HFFc6 (cell line): ENCODE measurements around the gene DUSP18. TPM values are rescaled to one million over a fixed set of nuclear protein-coding genes. Genes with fewer than 3 reads are reported as not detected.

Experiments used
- DNase-seq: peaks from one replicate; pipeline ENCODE4 v3.0.0-alpha.2; 2018
- H3K27ac Mint-ChIP-seq: 2 replicates; pipeline ENCODE4 v1.8.0; 2020; ENCODE audit warnings: mild to moderate bottlenecking, mixed read lengths
- H3K27me3 Mint-ChIP-seq: 2 replicates; pipeline ENCODE4 v1.8.0; 2021; ENCODE audit warnings: mild to moderate bottlenecking, moderate library complexity, mixed read lengths; ENCODE audit not compliant: insufficient read depth
- H3K36me3 Mint-ChIP-seq: 2 replicates; pipeline ENCODE4 v1.8.0; 2021; ENCODE audit warnings: low read depth, mixed read lengths
- H3K4me1 Mint-ChIP-seq: 2 replicates; pipeline ENCODE4 v1.8.0; 2020; ENCODE audit warnings: low read depth, mixed read lengths
- H3K4me3 Mint-ChIP-seq: 2 replicates; pipeline ENCODE4 v1.8.0; 2020; ENCODE audit warnings: mild to moderate bottlenecking, moderate library complexity, mixed read lengths
- H3K9me3 Mint-ChIP-seq: 2 replicates; pipeline ENCODE4 v1.8.0; 2020; ENCODE audit warnings: mild to moderate bottlenecking, mixed read lengths
- total RNA-seq, 6 experiments: library from RNA; stranded (reverse); fragmentation: NEBNext Ultra II Directional; extraction: Animal tissue kit (Norgen Biotek cat#: 25700); gene quantifications; 2 replicates in 1 of 6; 3 replicates in 5 of 6; pipeline ENCODE4 v1.2.3, GENCODE V29; 2021
- TF ChIP-seq, protein P1 (sequence below): fragments of 200-600 bp; sonication (generic); IDR thresholded peaks from 2 replicates; pipeline ENCODE4 v1.5.0; 2021; ENCODE audit warnings: antibody characterized with exemption, mild to moderate bottlenecking

Gene DUSP18
- total RNA-seq, 6 experiments from 2014 or later = 4.7 to 7.3 (median 6.0) TPM

GRCh38 chr22:30652852-30653251 lies 14.8 kb downstream of the DUSP18 start:
- TF ChIP-seq, protein P1, sequence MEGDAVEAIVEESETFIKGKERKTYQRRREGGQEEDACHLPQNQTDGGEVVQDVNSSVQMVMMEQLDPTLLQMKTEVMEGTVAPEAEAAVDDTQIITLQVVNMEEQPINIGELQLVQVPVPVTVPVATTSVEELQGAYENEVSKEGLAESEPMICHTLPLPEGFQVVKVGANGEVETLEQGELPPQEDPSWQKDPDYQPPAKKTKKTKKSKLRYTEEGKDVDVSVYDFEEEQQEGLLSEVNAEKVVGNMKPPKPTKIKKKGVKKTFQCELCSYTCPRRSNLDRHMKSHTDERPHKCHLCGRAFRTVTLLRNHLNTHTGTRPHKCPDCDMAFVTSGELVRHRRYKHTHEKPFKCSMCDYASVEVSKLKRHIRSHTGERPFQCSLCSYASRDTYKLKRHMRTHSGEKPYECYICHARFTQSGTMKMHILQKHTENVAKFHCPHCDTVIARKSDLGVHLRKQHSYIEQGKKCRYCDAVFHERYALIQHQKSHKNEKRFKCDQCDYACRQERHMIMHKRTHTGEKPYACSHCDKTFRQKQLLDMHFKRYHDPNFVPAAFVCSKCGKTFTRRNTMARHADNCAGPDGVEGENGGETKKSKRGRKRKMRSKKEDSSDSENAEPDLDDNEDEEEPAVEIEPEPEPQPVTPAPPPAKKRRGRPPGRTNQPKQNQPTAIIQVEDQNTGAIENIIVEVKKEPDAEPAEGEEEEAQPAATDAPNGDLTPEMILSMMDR = no peak
- no peaks in the 10 kb centered on the region for H3K9me3 Mint-ChIP-seq
- H3K27me3 Mint-ChIP-seq = no peaks in the 10 kb centered on the region; the same call in 1 of the 2 replicates

GRCh38 chr22:30650508-30651116 lies 17.1 kb downstream of the DUSP18 start:
- Mint-ChIP-seq H3K9me3 (no peaks in the 10 kb centered on the region), H3K36me3 (peaks cover 8% of the 10 kb centered on the region), H3K27me3 (no peaks in the 10 kb centered on the region; the same call in 1 of the 2 replicates), H3K4me3 (no peak overlapping the region), H3K4me1 (peaks cover 13% of the 10 kb centered on the region), H3K27ac (no peak overlapping the region)
- DNase-seq = no peak
- TF ChIP-seq, protein P1 = no peak

More at GRCh38 chr22:30652852-30653251, 14.8 kb downstream of the DUSP18 start:
- Mint-ChIP-seq H3K4me1 (peaks cover 13% of the 10 kb centered on the region), H3K36me3 (peaks cover 4% of the 10 kb centered on the region), H3K27ac (no peak overlapping the region), H3K4me3 (no peak overlapping the region)
- no peak for DNase-seq

- TF ChIP-seq, protein P1 = peak; percentile 23; the same call in 1 of the 2 replicates
- Mint-ChIP-seq H3K4me3 (no peak overlapping the region), H3K27ac (peak overlapping the region; percentile 81), H3K4me1 (peaks cover 17% of the 10 kb centered on the region), H3K9me3 (no peaks in the 10 kb centered on the region), H3K27me3 (no peaks in the 10 kb centered on the region; the same call in 1 of the 2 replicates), H3K36me3 (peaks cover 8% of the 10 kb centered on the region)
- DNase-seq = peak; percentile 63
Measured at GRCh38 chr22:30649430-30650007, 18.2 kb downstream of the DUSP18 start.

- TF ChIP-seq, protein P1 = no peak
- Mint-ChIP-seq H3K4me3 (no peak overlapping the region), H3K27me3 (no peaks in the 10 kb centered on the region; the same call in 1 of the 2 replicates), H3K9me3 (no peaks in the 10 kb centered on the region), H3K4me1 (peaks cover 24% of the 10 kb centered on the region), H3K27ac (peak overlapping the region; percentile 81), H3K36me3 (peaks cover 8% of the 10 kb centered on the region)
- DNase-seq = no peak
Measured at GRCh38 chr22:30648825-30649224, 18.9 kb downstream of the DUSP18 start.

GRCh38 chr22:30647536-30647935 lies 20.1 kb downstream of the DUSP18 start:
- peaks cover 8% of the 10 kb centered on the region for H3K36me3 Mint-ChIP-seq
- H3K4me3 Mint-ChIP-seq = no peak overlapping the region
- H3K9me3 Mint-ChIP-seq = no peaks in the 10 kb centered on the region
- peaks cover 33% of the 10 kb centered on the region for H3K4me1 Mint-ChIP-seq
- TF ChIP-seq, protein P1 = no peak
- H3K27ac Mint-ChIP-seq = no peak overlapping the region
- DNase-seq = no peak
- no peaks in the 10 kb centered on the region; the same call in 1 of the 2 replicates for H3K27me3 Mint-ChIP-seq
